ENCODE data around the gene CD22. TPM values are rescaled to one million over a fixed set of nuclear protein-coding genes. Genes with fewer than 3 reads are reported as not detected.
"Not testable (repeated sequence)": the region's sequence is repeated elsewhere in the genome, so short reads cannot be mapped to it uniquely, and the experiment has no call there.

CD22 gene
- 0.04 TPM in 1 of 2 replicates, not detected in the other for total RNA-seq (2014; rRNA removed; shearing (Covaris generic))

DNA sequence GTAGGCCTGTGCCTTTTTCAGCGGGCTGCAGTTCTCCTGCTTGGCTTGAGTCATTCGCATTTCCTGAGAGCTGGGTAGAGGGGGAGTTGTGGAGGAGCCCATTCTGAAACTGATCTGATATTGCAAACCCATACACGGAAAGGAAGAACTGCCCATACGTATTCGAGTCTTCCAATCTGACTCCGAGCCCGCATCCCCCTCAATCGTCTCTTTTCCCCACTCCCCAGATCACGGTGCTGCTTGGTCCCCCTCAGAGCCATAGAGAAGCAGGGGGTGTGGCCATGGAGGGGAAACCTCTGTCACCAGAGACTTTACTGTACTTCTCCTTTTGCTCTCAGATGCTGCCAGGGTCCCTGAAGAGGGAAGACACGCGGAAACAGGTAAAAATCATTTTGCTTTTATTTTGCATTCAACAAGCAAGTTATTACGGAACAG, at the start of gene CD22:
Gene CD22 (plus strand): TSS at position 337 of the 435 bp plus-strand sequence. CDS start 2,854 bp downstream, outside the sequence.
- Histone ChIP-seq H3K27me3 (peaks cover 4% of the 10 kb centered on the region; the same call in 1 of the 2 replicates), H3K27ac (no peak within 1 kb of the TSS), H3K36me3 (no peaks in the 10 kb centered on the region), H3K4me3 (no peak within 1 kb of the TSS), H3K9me3 (replicated peaks) (no peaks in the 10 kb centered on the region), H3K4me1 (no peaks in the 10 kb centered on the region)
- DNase-seq: no peak

- no peak overlapping the region for H3K4me3 ChIP-seq
- H3K27ac ChIP-seq: no peak overlapping the region
- no peaks in the 10 kb centered on the region for H3K4me1 ChIP-seq
- no peak for DNase-seq
- no peaks in the 10 kb centered on the region for H3K27me3 ChIP-seq
- H3K9me3 ChIP-seq (replicated peaks): no peaks in the 10 kb centered on the region
- H3K36me3 ChIP-seq: peaks cover 8% of the 10 kb centered on the region; the same call in 1 of the 2 replicates
Observed at GRCh38 chr19:35279374-35279773, 49.6 kb upstream of the CD22 start.

DNA sequence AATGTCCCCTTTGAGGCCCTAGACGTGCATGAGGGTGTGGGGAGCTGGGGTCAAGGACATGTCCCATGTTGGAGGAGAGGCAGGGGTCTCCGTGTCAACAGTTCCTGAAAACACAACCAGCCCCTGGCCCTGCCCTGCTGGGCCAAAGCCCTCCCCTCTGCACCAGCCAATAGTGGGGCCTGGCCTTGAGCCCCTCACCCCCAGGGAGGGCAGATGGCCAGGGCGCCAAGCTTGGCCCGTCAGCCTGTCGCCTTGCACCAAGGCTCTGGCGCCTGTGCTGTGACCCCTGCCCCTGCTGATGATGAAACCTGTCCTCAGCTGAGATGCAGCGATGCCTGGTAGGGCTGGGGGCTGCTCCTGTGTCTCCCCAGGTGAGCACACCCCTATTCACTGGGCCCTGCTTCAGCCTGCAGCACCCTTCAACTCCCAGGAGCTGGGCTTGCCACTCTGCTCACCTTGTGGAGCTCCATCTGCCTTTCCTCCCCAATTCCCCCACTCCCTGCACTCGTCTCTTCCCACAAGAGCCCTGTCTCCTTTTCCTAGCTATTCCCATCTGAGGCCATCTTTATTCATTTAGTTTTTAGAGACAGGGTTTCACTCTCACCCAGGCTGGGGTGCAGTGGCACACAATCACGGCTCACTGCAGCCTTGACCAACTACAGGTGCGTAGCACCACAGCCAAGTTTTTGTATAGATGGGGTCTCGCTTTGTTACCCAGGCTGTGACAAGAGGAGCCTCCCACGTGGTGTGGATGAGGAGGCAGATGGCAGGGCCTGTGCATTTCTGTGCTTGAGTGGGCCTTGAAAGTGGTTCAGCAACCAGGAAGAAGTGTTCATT, 48.8 kb upstream of the CD22 start:
- peaks cover 7% of the 10 kb centered on the region; the same call in 1 of the 2 replicates for H3K4me1 ChIP-seq
- no peak overlapping the region for H3K27ac ChIP-seq
- DNase-seq: no peak
- H3K4me3 ChIP-seq: no peak overlapping the region
- no peaks in the 10 kb centered on the region for H3K9me3 ChIP-seq (replicated peaks)
- H3K36me3 ChIP-seq: peaks cover 8% of the 10 kb centered on the region; the same call in 1 of the 2 replicates
- no peaks in the 10 kb centered on the region for H3K27me3 ChIP-seq

GRCh38 chr19:35281303-35281702, 47.7 kb upstream of the CD22 start:
- H3K36me3 ChIP-seq: peaks cover 5% of the 10 kb centered on the region; the same call in 1 of the 2 replicates
- no peaks in the 10 kb centered on the region for H3K9me3 ChIP-seq (replicated peaks)
- H3K4me1 ChIP-seq: peaks cover 8% of the 10 kb centered on the region; the same call in 1 of the 2 replicates
- DNase-seq: no peak
- H3K27me3 ChIP-seq: no peaks in the 10 kb centered on the region
- no peak overlapping the region for H3K27ac ChIP-seq
- no peak overlapping the region for H3K4me3 ChIP-seq

DNA sequence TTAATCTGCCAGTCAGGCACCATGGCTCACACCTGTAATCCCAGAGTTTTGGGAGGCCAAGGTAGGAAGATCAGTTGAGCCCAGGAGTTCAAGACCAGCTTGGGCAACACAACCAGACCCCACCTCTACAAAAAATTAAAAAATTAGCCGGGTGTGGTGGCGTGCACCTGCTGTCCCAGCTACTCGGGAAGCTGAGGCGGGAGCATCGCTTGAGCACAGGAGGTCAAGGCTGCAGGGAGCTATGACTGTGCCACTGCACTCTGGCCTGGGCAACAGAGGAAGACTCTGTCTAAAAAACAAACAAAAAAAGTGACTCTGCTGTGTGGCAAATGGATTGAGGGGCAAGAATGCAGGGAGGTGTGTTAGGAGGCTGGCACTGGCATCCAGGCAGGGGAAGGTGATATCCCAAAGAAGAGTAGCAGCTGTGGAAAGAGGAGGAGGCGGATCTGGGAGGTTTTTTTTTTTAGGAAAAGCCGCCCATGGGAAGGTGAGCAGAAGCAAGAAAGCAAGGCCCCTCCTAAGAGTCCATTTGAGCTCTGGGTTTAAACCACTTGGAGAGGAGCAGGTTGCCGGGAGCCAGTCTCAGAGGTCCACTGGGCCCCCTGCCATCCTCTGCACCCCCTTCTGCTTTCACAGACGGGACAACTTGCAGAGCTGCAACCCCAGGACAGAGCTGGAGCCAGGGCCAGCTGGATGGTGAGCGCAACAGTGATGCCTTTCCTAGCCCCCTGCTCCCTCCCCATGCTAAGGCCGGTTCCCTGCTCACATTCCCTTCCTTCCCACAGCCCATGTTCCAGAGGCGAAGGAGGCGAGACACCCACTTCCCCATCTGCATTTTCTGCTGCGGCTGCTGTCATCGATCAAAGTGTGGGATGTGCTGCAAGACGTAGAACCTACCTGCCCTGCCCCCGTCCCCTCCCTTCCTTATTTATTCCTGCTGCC, 44.6 kb upstream of the CD22 start:
- no peaks in the 10 kb centered on the region for H3K36me3 ChIP-seq
- peaks cover 29% of the 10 kb centered on the region for H3K4me1 ChIP-seq
- peak; percentile 57 to 68 for DNase-seq
- no peaks in the 10 kb centered on the region for H3K9me3 ChIP-seq (replicated peaks)
- no peak overlapping the region; the same call in 1 of the 2 replicates for H3K4me3 ChIP-seq
- H3K27ac ChIP-seq: peak overlapping the region; percentile 38; the same call in 1 of the 2 replicates
- no peaks in the 10 kb centered on the region for H3K27me3 ChIP-seq

- H3K4me3 ChIP-seq: no peak overlapping the region; the same call in 1 of the 2 replicates
- no peaks in the 10 kb centered on the region for H3K9me3 ChIP-seq (replicated peaks)
- H3K27ac ChIP-seq: peak overlapping the region; percentile 38; the same call in 1 of the 2 replicates
- no peaks in the 10 kb centered on the region for H3K36me3 ChIP-seq
- peaks cover 29% of the 10 kb centered on the region for H3K4me1 ChIP-seq
- H3K27me3 ChIP-seq: 0 out of 2 replicates have a peak, but pooled peaks cover under 1% of the 10 kb centered on the region
- no peak for DNase-seq
Observed at GRCh38 chr19:35285095-35285449, 43.9 kb upstream of the CD22 start.

- H3K9me3 ChIP-seq (replicated peaks); H3K4me3 ChIP-seq; DNase-seq; H3K36me3 ChIP-seq; H3K27me3 ChIP-seq: not testable (repeated sequence)
- H3K4me1 ChIP-seq: peaks cover 31% of the 10 kb centered on the region
- H3K27ac ChIP-seq: peak overlapping the region; percentile 38; the same call in 1 of the 2 replicates
Observed at GRCh38 chr19:35285465-35285864, 43.5 kb upstream of the CD22 start.

- H3K9me3 ChIP-seq (replicated peaks); H3K4me3 ChIP-seq; H3K27ac ChIP-seq; H3K27me3 ChIP-seq; H3K36me3 ChIP-seq; DNase-seq: not testable (repeated sequence)
- H3K4me1 ChIP-seq: peaks cover 35% of the 10 kb centered on the region
Observed at GRCh38 chr19:35286101-35286500, 42.9 kb upstream of the CD22 start.

GRCh38 chr19:35287713-35288112, 41.3 kb upstream of the CD22 start:
- Histone ChIP-seq H3K4me1 (peaks cover 48% of the 10 kb centered on the region), H3K9me3 (replicated peaks) (no peaks in the 10 kb centered on the region), H3K4me3 (no peak overlapping the region), H3K36me3 (no peaks in the 10 kb centered on the region), H3K27me3 (peaks cover 8% of the 10 kb centered on the region; the same call in 1 of the 2 replicates), H3K27ac (peak overlapping the region; percentile 74)
- DNase-seq: no peak

DNA sequence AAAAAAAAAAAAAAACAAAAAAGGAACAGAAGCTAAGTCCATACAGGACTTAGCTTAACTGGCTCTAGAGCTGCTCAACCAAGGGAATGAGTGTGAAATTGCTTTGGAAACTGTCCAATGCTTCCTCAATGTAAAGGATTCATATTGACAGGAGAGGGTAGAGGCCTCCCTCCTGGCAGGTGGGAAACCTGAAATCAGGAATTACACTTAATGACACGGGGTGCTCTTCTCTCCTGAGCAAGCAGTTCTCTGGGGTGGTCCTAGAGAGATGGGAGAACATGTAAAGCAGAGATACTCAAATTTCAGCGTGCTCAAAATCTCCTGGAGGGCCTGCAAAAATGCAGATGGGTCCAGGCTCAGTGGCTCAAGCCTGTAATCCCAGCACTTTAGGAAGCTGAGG, 40.7 kb upstream of the CD22 start:
- H3K27me3 ChIP-seq: peaks cover 8% of the 10 kb centered on the region; the same call in 1 of the 2 replicates
- H3K4me1 ChIP-seq: peaks cover 53% of the 10 kb centered on the region
- H3K9me3 ChIP-seq (replicated peaks): no peaks in the 10 kb centered on the region
- DNase-seq: peak; percentile 88 to 97
- peak overlapping the region; percentile 74 for H3K27ac ChIP-seq
- H3K4me3 ChIP-seq: no peak overlapping the region
- no peaks in the 10 kb centered on the region for H3K36me3 ChIP-seq

DNA sequence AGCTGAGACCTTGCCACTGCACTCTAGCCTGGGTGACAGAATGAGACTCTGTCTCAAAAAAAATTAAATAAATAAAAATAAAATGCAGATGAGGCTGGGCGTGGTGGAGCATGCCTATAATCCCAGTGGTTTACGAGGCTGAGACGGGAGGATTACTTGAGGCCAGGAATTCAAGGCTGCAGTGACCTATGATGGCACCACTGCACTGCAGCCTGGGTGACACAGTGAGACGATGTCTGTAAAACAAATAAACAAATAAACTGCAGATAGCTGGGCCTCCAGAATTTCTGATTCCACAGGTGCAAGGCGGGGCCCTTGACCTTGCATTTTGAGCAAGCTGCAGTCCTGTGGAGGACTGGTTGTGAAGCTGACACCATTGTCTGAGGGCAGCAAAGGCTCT, 40.1 kb upstream of the CD22 start:
- peaks cover 55% of the 10 kb centered on the region for H3K4me1 ChIP-seq
- no peak overlapping the region for H3K4me3 ChIP-seq
- peaks cover 8% of the 10 kb centered on the region; the same call in 1 of the 2 replicates for H3K27me3 ChIP-seq
- H3K36me3 ChIP-seq: no peaks in the 10 kb centered on the region
- peak overlapping the region; percentile 70 for H3K27ac ChIP-seq
- peak; percentile 65 to 67 for DNase-seq
- no peaks in the 10 kb centered on the region for H3K9me3 ChIP-seq (replicated peaks)

- H3K27me3 ChIP-seq: peaks cover 8% of the 10 kb centered on the region; the same call in 1 of the 2 replicates
- no peak overlapping the region for H3K27ac ChIP-seq
- no peak overlapping the region for H3K4me3 ChIP-seq
- peak in 1 of 2 experiments; percentile 39 for DNase-seq
- peaks cover 47% of the 10 kb centered on the region for H3K4me1 ChIP-seq
- no peaks in the 10 kb centered on the region for H3K36me3 ChIP-seq
- no peaks in the 10 kb centered on the region for H3K9me3 ChIP-seq (replicated peaks)
Observed at GRCh38 chr19:35290381-35291127, 38.4 kb upstream of the CD22 start.

GRCh38 chr19:35291259-35291658, 37.7 kb upstream of the CD22 start:
- H3K9me3 ChIP-seq (replicated peaks): no peaks in the 10 kb centered on the region
- H3K4me1 ChIP-seq: peaks cover 47% of the 10 kb centered on the region
- H3K36me3 ChIP-seq: no peaks in the 10 kb centered on the region
- no peak overlapping the region for H3K27ac ChIP-seq
- peaks cover 8% of the 10 kb centered on the region; the same call in 1 of the 2 replicates for H3K27me3 ChIP-seq
- H3K4me3 ChIP-seq: no peak overlapping the region
- DNase-seq: peak; percentile 57 to 71

DNA sequence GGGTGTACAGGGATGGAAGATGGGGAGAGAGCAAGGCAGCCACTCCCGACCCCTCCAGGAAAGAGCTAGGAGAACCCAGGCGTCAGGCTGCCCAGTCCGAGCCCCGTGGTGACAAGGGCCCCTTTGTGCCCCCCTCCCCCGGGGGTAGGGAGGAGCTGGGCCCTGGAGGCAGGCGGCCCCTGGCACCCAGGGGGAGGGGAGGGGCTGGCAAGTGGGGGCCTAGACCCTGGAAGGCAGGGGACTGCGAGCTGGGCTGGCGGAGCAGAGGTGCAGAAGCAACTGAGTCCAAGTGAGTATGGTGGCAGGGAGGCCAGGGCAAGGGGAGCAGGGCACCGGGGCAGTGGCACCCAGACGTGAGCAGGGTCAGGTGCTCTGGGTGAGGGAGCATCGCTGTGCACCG, 37.1 kb upstream of the CD22 start, which contains the start of gene MAG:
Gene MAG (plus strand): TSS at position 246 of the 400 bp plus-strand sequence. CDS start 3,248 bp downstream, outside the sequence.
- peaks cover 8% of the 10 kb centered on the region; the same call in 1 of the 2 replicates for H3K27me3 ChIP-seq
- H3K27ac ChIP-seq: no peak within 1 kb of the TSS; the same call in 1 of the 2 replicates
- DNase-seq: no peak
- no peaks in the 10 kb centered on the region for H3K36me3 ChIP-seq
- peaks cover 47% of the 10 kb centered on the region for H3K4me1 ChIP-seq
- no peaks in the 10 kb centered on the region for H3K9me3 ChIP-seq (replicated peaks)
- no peak within 1 kb of the TSS for H3K4me3 ChIP-seq
